ENCODE measurements around the gene TNS1. TPM values are rescaled to one million over a fixed set of nuclear protein-coding genes. Genes with fewer than 3 reads are reported as not detected.

The TNS1 gene
- total RNA-seq, 2 donors from 2014 or later = 1,255 to 1,508 TPM

DNA sequence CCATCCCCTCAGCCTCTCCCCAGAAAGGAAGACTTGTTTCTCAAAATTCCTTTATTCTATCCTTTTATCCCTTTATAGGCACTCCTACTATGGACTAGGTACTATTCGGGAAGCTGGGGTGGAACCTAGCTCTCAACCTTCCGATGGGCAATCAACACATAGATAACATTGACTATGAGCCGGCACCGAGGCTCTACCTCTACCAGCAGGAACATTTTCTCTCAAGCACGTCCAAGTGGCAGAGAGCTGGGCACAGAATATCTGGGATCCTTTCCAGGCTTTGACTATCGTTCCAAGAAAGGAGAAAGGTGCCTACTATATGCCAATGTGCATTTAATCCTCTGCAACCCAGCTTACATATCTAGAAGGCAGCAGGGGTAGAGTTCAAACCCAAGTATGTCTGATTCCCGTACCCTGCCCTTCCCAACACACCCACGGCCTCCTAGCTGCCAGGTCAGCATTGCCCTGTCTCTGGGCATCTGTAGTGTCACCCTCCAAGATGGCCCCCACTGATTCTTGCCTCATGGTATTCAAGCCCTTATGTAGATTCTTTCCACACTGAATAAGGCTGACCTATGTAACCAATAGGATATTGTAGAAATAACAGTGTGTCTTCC is 28.3 kb downstream of the TNS1 start:
- DNase-seq (ENCODE audit: low spot score) = peak; percentile 31
- intact Hi-C loops (cut with DNase I) = loop anchor here in 1 of 2 donors (5.0 kb wide), 1 partner anchor 32 kb away; no protein-coding TSS in a partner anchor

DNA sequence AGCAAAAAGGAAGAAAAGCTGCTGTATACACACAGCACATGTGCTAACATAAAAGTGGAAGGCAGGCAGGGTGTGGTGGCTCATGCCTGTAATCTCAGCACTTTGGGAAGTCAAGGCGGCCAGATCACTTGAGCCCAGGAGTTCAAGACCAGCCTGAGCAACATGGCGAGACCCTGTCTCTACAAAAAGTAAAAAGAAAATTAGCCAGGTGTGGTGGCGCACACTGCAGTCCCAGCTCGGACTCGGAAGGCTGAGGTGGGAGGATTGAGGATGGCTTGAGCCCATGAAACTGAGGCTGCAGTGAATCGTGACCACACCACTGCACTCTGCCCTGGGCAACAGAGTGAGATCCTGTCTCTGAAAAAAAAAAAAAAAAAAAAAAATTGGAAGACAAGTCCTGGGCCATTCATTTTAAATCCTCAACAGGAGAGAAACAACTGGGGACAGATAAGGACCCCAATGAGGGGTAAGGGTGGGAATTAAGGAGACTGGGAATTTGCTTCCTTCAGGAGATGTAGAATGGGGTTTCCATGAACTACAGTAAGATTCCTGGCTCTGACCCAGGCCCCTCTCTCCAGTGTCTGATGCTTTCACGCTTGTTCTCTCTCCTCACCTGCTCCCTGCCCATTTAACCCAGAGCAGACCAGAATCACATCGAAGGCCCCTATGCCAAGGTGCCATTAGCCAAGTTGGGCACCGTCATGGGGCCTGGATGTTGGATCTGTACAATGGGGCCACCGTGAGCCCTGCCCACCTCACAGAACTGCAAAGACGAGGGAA is 29.6 kb downstream of the TNS1 start:
- DNase-seq (ENCODE audit: low spot score) = peak; percentile 75
- intact Hi-C loops (cut with DNase I) = no loop called here

DNA sequence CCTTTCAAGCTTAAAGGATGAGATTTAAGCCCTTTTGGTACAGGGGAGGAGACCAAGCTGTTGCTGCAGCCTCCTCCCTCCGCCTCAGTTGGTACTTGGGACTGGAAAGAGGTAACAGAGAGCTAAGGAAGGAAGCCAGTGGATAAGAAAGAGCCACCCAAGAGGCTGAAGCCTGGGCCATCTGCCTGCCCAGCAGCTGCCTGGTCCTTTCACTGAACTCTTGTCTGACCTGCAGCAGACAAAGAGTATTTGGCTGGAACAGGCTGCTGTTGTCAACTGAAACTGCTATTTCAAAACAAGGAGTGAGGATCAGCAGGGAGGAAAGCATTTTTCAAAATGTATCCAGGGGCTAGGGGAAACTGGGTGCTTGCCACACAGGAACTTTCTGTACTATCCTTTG is 30.3 kb downstream of the TNS1 start:
- peak; percentile 60 for DNase-seq (ENCODE audit: low spot score)
- intact Hi-C loops (cut with DNase I) = no loop called here

DNA sequence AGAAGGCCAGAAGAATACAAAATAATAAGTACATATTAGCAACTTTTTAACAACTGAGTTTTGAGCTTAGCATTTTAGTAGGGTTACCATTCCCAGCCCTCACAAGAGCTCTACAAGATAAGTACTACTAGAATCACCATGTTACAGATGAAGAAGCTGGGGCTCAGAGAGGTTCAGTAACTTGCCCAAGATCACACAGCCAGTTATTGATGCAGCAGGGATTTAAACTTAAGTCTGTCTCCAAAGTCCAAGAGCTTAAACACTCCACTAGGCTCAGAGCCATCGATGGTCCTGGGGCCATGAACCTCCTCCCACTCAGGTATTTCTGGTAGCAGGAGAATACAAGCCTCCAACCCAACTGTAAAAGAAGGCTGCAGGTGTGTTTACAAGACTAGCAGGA is 30.8 kb downstream of the TNS1 start:
- intact Hi-C loops (cut with DNase I) = no loop called here
- no peak for DNase-seq (ENCODE audit: low spot score)

DNA sequence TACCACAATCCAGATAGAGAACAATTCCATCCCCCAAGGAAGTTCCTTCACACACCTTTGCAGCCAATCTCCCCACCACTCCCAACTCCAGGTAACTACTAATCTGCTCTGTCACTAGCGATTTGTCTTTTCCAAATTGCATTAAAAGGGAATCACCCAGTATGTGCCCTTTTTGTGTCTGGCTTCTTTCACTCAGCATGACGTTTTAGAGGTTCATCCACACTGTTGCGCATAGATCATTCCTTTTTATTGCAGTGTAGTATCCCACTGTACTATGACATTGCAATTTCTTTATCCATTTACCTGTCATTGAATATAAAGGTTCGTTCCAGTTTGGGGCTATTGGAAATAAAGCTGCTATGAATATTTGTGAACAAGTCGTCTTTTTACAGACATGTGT is 31.6 kb downstream of the TNS1 start:
- intact Hi-C loops (cut with DNase I) = no loop called here
- DNase-seq (ENCODE audit: low spot score) = no peak

DNA sequence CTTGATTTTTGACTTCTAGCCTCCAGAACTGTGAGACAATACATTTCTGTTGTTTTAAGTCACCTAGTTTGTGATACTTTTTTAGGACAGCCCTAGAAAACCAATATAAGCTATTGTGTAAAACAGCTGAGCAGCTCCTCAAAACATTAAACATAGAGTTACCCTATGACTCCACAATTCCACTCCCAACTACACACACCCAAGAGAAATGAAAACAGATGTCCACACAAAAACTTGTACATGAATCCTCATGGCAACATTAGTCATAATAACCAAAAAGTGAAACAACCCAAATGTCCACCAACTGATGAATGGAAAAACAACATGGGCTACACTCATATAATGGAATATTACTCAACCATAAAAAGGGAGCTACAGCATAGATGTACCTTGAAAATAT is 32.6 kb downstream of the TNS1 start:
- intact Hi-C loops (cut with DNase I) = loop anchor here in 1 of 2 donors (1.0 kb wide), 1 partner anchor 78 kb away; no protein-coding TSS in a partner anchor
- no peak for DNase-seq (ENCODE audit: low spot score)

DNA sequence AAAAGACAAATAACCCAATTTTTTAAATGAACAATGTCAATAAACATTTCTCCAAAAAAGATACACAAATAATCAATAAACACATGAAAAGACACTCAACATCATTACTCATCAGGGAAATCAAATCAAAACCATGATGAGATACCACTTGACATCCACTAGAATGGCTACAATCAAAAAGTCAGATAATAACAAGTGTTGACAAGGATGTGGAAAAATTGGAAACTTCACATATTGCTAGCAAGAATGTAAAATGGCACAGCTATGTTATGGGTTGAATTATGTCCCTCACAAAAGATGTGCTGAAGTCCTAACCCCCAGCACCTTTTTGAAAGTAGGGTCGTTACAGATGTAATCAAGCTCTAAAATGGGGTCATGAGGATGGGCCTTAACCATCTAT is 33.2 kb downstream of the TNS1 start:
- no peak for DNase-seq (ENCODE audit: low spot score)
- intact Hi-C loops (cut with DNase I) = no loop called here

DNA sequence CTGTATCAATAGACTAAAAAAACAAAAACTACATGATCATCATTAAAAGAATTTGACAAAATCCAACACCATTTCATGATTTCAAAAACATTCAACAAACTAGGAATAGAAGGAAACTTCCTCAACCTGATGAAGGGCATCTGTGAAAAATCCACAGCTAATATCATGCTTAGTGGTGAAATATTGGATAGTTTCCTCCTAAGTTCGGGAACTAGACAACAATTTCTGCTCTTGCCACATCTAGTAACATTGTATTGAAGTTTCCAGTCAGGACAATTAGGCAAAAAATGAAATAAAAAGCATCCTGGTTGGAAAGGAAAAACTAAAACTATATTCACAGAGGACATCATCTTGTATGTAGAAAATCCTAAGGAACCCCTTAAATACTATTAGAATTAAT is 34.8 kb downstream of the TNS1 start:
- intact Hi-C loops (cut with DNase I) = no loop called here
- no peak for DNase-seq (ENCODE audit: low spot score)

DNA sequence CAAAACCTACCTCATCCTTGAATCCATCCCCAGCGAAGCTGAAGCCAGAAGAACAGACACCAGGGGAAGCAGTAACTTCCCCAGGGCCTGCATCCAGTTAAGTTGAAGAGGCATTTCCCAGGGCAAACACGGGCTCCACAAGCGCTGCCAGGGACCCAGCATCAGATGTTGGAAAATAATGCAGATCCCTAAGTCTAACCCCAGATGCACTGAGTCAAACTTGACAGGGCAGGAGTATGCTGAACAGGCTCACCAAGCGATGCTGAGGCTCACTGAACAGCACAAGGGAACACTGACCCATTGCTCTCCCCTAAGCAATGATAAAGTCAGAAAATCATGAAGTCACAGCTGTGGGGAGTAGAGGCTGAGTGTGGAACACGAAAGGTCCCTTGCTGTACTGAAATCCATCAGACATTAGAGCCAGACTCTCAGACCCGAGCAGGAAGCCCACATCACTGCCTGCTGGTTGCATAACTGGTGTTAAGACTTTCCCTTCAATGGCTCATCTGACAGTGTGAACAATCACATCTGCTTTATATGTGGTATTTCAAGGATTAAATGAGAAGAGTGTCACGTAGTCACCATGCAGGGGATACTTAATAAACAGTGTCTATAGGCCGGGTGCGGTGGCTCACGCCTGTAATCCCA is 36.2 kb downstream of the TNS1 start:
- peak; percentile 63 for DNase-seq (ENCODE audit: low spot score)
- intact Hi-C loops (cut with DNase I) = no loop called here

DNA sequence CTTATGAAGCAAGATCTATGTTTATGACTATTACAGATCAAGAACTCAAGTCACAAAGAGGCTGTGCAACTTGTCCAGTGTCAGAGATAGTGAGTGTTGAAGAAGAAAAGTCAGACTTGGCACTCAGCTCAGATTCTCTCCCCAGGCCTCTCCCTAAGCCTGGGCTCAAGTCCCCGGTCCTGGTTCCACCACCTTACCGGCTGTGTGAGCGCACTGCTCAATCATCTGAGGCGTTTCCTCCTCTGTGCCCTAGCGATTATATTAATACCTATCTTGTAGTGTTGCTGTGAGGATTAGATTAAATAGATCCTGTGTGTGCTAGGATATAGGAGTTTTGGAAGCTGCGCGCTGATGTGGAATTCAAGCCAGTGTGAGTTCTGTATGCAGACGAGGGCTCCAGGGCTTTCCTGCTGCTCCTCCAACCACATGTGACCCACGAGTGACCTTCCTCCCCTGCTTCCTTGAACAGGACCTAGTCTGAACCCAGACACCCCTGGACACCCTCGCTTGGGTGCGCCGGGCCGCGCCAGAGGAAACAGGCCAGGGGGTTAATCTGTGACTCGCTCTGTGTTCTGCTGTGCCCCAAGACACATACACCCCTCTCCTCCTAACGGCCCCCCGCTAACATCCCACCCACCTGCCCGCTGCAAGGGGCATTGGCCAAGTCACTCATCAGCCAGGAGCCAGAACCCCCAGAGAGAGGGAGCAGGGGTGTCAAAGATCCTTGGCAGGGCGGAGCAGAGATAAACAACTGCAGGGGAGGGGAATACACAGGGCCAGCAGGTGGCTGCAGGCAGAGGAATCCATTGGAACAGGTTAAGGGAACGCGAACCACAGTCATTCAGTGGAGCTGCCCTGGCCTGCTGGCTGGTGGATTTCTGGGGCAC is 38.3 kb downstream of the TNS1 start:
- peak; percentile 68 for DNase-seq (ENCODE audit: low spot score)
- intact Hi-C loops (cut with DNase I) = no loop called here

DNA sequence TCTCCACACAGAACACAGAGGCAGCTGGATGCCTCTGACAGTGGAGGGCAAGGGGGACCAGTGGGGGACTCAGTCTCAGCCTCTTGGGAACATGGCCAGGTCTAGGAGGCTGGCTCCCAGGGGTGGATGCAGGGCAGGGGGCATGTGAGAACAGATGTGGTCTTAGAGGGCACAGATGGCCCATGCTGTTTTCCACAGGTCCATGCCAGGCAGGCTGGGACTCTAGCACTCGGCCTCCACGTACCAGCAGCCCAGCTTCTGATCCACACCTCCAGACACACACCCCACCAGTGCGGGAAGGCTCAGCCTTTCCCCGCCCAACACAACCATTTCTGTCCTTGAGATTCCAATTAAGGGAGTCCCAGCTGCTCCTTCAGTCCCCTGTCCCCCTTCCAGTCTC is 42.4 kb downstream of the TNS1 start:
- intact Hi-C loops (cut with DNase I) = no loop called here
- DNase-seq (ENCODE audit: low spot score) = peak; percentile 50

DNA sequence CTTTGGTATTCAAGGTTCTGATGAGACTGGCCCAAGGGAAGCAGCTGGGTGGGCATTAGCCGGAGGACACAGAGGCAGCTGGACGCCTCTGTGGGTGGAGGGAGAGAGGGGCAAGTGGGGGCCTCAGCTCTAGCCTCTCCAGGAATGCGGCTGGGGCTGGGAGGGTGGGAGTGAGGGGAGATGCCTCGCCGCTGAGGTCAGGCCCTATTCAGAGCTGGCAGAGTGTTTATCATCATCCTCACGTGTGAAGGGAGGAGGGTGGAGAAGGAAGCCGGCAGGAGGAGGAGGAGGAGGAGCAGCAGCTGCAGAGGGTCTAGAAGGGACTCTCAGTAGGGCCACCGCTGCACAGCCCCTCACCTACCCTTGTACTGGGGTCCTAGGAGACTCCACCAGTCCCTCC is 43.1 kb downstream of the TNS1 start:
- DNase-seq (ENCODE audit: low spot score) = peak; percentile 64
- intact Hi-C loops (cut with DNase I) = no loop called here

DNA sequence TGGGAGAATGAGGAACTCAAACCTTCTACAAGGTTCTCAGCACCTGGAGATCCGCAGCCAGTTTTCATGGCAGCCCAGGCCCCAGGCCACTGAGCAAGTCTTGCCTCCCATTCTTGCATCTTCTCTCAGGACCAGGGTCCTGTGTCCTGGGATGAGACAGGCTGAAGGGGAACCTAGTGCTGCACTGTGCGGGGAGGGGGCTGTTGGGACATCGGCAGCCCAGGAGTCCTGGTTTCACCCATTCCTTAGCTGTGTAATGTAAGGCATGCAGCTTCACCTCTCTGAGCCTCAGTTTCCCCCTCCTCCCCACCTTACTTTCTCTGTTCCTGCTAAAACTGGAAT is 43.9 kb downstream of the TNS1 start:
- intact Hi-C loops (cut with DNase I) = loop anchor here in 1 of 2 donors (1.0 kb wide), 1 partner anchor 26 kb away; no protein-coding TSS in a partner anchor
- peak; percentile 29 for DNase-seq (ENCODE audit: low spot score)

DNA sequence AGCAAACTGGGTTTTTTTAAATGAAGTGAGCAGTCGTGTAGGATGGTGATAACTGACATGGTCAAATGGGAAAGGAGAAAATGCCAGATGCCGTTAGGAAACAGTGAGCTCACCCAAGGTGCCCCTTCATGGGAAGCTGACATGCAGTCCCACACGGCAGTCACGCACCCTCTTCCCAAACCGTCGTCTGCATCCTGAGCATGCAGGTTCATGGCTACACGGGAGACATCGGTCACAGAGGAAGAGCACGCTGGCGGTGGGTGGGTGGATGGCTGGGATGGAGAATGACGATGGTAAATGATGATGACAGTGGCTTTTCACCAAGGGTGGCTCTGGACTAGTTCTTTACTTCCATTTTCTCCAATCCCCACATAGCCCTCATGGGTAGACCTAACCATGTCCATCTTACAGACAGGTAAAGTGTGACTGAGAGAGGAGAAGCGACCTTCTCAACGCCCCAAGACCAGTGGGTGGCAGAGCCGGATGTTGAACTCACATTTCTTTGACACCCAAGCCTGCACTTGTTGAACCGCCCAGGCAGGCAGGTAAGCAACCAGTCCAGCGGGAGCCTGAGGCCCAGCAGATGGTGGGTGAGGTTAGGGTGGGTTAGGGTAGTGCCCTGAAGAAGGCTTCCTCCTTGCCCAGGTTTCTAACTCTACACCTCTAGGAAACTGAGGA is 44.5 kb downstream of the TNS1 start:
- peak; percentile 42 for DNase-seq (ENCODE audit: low spot score)
- intact Hi-C loops (cut with DNase I) = loop anchor here in 1 of 2 donors (1.0 kb wide), 1 partner anchor 25 kb away; no protein-coding TSS in a partner anchor

DNA sequence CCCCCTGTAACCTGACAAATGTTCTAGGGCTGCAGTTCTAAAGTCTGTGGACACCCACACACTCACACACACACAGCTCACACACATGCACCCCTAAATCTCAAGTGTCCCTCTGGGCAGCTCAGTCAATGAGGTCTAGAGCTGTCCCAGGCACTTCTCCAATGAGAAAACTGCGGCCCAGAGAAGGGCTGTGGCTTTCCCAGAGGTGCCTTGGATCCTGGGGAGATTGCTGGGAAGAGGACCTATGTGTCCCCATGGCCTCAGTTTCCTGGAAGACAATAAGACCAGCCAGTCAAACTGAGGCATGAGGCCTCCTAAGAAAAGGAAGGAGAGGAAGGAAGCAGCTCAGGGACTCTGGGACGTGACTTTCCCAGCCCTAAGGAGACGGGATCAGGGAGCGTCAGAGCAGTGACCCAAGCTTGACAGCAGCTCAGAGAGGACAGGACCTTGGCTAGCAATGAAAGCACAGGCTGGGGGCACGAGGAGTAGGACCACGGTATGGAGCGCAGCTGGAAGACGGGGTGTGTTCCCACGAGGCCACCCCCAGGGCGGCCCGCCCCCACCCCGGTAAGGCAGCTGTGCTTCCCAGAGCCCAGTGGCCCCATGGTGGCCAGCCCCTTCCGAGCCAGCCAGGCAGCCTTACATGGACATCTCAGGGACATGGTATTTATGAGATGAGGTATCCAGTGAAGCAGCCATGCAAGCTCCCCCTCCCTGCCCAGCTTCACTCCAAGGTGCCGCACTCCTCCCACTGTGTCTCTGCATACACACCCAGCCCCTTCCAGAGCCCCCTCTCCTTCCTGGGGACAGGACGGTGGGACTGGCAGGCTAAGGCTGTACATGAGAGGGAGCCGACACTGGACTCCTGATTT is 46.0 kb downstream of the TNS1 start:
- DNase-seq (ENCODE audit: low spot score) = peak; percentile 84
- intact Hi-C loops (cut with DNase I) = no loop called here

DNA sequence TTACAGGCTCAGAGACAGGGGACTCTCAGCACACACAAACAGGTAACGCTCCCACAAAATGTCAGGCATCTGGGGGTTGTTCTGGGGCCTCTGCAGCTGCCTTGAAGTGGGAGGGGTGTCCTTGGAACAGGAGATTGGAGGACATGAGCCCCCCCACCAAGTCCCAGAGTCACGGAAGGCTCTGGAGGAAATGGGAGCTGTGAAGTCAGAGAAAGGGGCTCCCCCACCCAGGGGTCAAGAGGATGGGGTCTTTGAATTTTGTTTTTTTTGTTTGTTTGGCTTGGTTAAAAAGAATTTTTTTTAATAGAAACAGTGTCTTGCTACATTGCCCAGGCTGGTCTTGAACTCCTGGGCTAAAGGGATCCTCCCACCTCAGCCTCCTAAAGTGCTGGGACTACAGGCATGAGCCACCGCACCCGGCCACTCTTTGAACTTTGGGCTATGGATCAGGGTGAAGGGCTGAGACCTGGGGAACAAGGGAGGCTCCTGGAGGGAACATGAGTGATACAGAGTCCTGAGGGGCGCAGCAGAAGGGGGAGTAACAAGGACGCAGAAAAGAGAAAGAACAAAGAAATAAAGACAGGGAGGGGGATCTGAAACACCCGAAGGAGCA is 46.8 kb downstream of the TNS1 start:
- intact Hi-C loops (cut with DNase I) = no loop called here

DNA sequence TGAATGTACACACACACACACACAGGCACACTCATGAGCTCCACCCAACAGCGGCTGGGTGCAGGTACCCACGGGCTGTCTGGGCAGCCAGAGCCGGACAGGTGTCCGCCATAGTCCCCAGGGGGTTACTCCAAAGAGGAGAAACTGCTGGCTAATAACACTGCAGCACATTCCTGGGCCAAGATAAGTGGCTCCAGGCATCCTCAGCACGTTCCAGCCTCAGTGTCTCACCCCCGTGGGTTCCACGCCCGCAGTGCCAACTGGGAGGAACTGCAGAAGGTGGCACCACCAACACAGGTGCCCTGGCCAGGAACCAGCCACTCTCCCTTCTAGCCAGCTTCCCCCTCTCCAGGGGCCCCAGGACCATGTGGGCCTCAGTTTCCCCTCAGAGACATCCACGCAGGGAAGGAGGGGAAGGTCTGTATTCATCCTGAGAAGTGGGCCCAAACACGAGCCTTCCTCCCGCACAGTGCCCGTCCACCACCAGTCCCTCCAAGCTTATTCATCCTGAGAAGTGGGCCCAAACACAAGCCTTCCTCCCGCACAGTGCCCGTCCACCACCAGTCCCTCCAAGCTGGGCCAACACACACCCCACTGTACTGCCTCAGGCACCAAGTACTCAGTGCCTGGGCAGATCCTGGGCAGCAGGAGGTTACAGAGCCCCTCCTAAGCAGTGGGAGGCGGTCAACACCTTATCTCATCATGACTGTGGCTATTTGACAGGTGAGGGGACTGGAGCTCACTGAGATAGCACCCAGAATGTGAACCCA is 47.6 kb downstream of the TNS1 start:
- intact Hi-C loops (cut with DNase I) = no loop called here
- peak; percentile 65 for DNase-seq (ENCODE audit: low spot score)

More for the DNA sequence above, 46.8 kb downstream of the TNS1 start:
- DNase-seq (ENCODE audit: low spot score) = peak; percentile 38
